H9 (cell line): ENCODE measurements around the gene FOXM1. TPM values are rescaled to one million over a fixed set of nuclear protein-coding genes. Genes with fewer than 3 reads are reported as not detected.

Experiments used
- DNase-seq: peaks from one replicate; pipeline ENCODE4 v3.0.0-alpha.2; 2017
- H2AFZ ChIP-seq: one replicate; pipeline ENCODE4 v1.6.1; 2013; ENCODE audit warnings: mild to moderate bottlenecking, low read length, control low read depth, moderate library complexity
- H2AK5ac ChIP-seq: 2 replicates; pipeline ENCODE4 v1.6.1; 2013; ENCODE audit warnings: low read length, control low read depth, mixed read lengths; ENCODE audit not compliant: insufficient read length
- H2BK120ac ChIP-seq: one replicate; pipeline ENCODE4 v1.6.1; 2013; ENCODE audit warnings: low read depth, mild to moderate bottlenecking, low read length, control low read depth, inconsistent platforms; ENCODE audit not compliant: poor library complexity, severe bottlenecking
- H2BK12ac ChIP-seq: 2 replicates; pipeline ENCODE4 v1.6.1; 2013; ENCODE audit warnings: low read length, control low read depth, mixed read lengths, low read depth; ENCODE audit not compliant: insufficient read length
- H2BK15ac ChIP-seq: 2 replicates; pipeline ENCODE4 v1.6.1; 2013; ENCODE audit warnings: low read depth, low read length, control low read depth
- H2BK20ac ChIP-seq: one replicate; pipeline ENCODE4 v1.6.1; 2013; ENCODE audit warnings: low read depth, mild to moderate bottlenecking, low read length, control low read depth, inconsistent platforms; ENCODE audit not compliant: poor library complexity, severe bottlenecking
- H2BK5ac ChIP-seq: 2 replicates; pipeline ENCODE4 v1.6.1; 2013; ENCODE audit warnings: low read length, control low read depth, mixed read lengths; ENCODE audit not compliant: insufficient read length
- H3K14ac ChIP-seq: 2 replicates; pipeline ENCODE4 v1.6.1; 2013; ENCODE audit warnings: low read length, control low read depth; ENCODE audit not compliant: insufficient read depth
- H3K18ac ChIP-seq: 2 replicates; pipeline ENCODE4 v1.6.1; 2013; ENCODE audit warnings: low read depth, mild to moderate bottlenecking, mixed read lengths, low read length, control low read depth; ENCODE audit not compliant: insufficient read length
- H3K23ac ChIP-seq: 2 replicates; pipeline ENCODE4 v1.6.1; 2013; ENCODE audit warnings: low read length, control low read depth, mixed read lengths, low read depth; ENCODE audit not compliant: insufficient read length
- H3K23me2 ChIP-seq: 2 replicates; pipeline ENCODE4 v1.6.1; 2013; ENCODE audit warnings: low read depth, mild to moderate bottlenecking, mixed read lengths, low read length, control low read depth; ENCODE audit not compliant: insufficient read length, poor library complexity, severe bottlenecking
- H3K27ac ChIP-seq: 2 replicates; pipeline ENCODE4 v1.5.1; 2013; ENCODE audit warnings: low read length, control low read depth, mixed read lengths, low read depth; ENCODE audit not compliant: insufficient read length
- H3K27me3 ChIP-seq: 2 replicates; pipeline ENCODE4 v1.6.1; 2013; ENCODE audit warnings: low read length, control low read depth, inconsistent platforms; ENCODE audit not compliant: insufficient read depth
- H3K4ac ChIP-seq: 2 replicates; pipeline ENCODE4 v1.6.1; 2013; ENCODE audit warnings: low read depth, mild to moderate bottlenecking, control low read depth, inconsistent platforms, low read length, moderate library complexity
- H3K4me1 ChIP-seq: 2 replicates; pipeline ENCODE4 v1.6.1; 2013; ENCODE audit warnings: low read length, control low read depth, inconsistent platforms; ENCODE audit not compliant: insufficient read depth
- H3K4me2 ChIP-seq: 2 replicates; pipeline ENCODE4 v1.6.1; 2013; ENCODE audit warnings: low read length, control low read depth, mixed read lengths; ENCODE audit not compliant: insufficient read length, insufficient read depth
- H3K56ac ChIP-seq: 2 replicates; pipeline ENCODE4 v1.6.1; 2013; ENCODE audit warnings: low read depth, mild to moderate bottlenecking, mixed read lengths, low read length, control low read depth; ENCODE audit not compliant: insufficient read length
- H3K79me1 ChIP-seq: 2 replicates; pipeline ENCODE4 v1.6.1; 2013; ENCODE audit warnings: low read depth, mild to moderate bottlenecking, moderate library complexity, low read length, control low read depth, inconsistent platforms; ENCODE audit not compliant: insufficient read depth, poor library complexity, severe bottlenecking
- H3K79me2 ChIP-seq: 2 replicates; pipeline ENCODE4 v1.6.1; 2013; ENCODE audit warnings: low read length, control low read depth, inconsistent platforms; ENCODE audit not compliant: insufficient read depth
- H3K9ac ChIP-seq: 2 replicates; pipeline ENCODE4 v1.6.1; 2013; ENCODE audit warnings: low read length, control low read depth, mixed read lengths; ENCODE audit not compliant: insufficient read length; ENCODE audit errors: extremely low read depth
- H3K9me3 ChIP-seq: one replicate; pipeline ENCODE4 v1.6.1; 2013; ENCODE audit warnings: low read depth, low read length, inconsistent platforms; ENCODE audit not compliant: control insufficient read depth
- H3T11ph ChIP-seq: one replicate; pipeline ENCODE4 v1.6.1; 2013; ENCODE audit warnings: mild to moderate bottlenecking, low read length, control low read depth, inconsistent platforms
- H4K20me1 ChIP-seq: one replicate; pipeline ENCODE4 v1.6.1; 2013; ENCODE audit not compliant: control insufficient read depth, insufficient read length, insufficient read depth
- H4K5ac ChIP-seq: 2 replicates; pipeline ENCODE4 v1.6.1; 2013; ENCODE audit warnings: low read depth, mild to moderate bottlenecking, mixed read lengths, low read length, control low read depth; ENCODE audit not compliant: insufficient read length
- H4K8ac ChIP-seq: replicated peaks from 2 replicates; pipeline ENCODE4 v1.6.1; 2013; ENCODE audit warnings: low read length, control low read depth, mixed read lengths, low read depth; ENCODE audit not compliant: insufficient read length
- H4K91ac ChIP-seq: 2 replicates; pipeline ENCODE4 v1.6.1; 2013; ENCODE audit warnings: low read depth, mild to moderate bottlenecking, moderate library complexity, mixed read lengths, low read length, control low read depth; ENCODE audit not compliant: insufficient read length
- H3K27ac Mint-ChIP-seq, 3 experiments: 2 replicates in 2 of 3; 3 replicates in 1 of 3; pipeline ENCODE4 v1.8.0; 2020 to 2021; ENCODE audit warnings: mixed read lengths in 3 of 3, mild to moderate bottlenecking in 1 of 3, moderate library complexity in 1 of 3
- H3K27me3 Mint-ChIP-seq: 2 replicates; pipeline ENCODE4 v1.8.0; 2021; ENCODE audit warnings: low read depth, mild to moderate bottlenecking, moderate library complexity, mixed read lengths
- H3K36me3 Mint-ChIP-seq, 3 experiments: 2 replicates in 2 of 3; 3 replicates in 1 of 3; pipeline ENCODE4 v1.8.0; 2020 to 2021; ENCODE audit warnings: low read depth in 3 of 3, mixed read lengths in 3 of 3; ENCODE audit not compliant: insufficient read depth in 1 of 3
- H3K4me1 Mint-ChIP-seq, 2 experiments: 2 replicates each; pipeline ENCODE4 v1.8.0; 2020; ENCODE audit warnings: mixed read lengths in 2 of 2
- H3K4me3 Mint-ChIP-seq, 2 experiments: 2 replicates in 1 of 2; 3 replicates in 1 of 2; pipeline ENCODE4 v1.8.0; 2020 to 2021; ENCODE audit warnings: mild to moderate bottlenecking in 2 of 2, mixed read lengths in 2 of 2, moderate library complexity in 1 of 2
- H3K9me3 Mint-ChIP-seq, 2 experiments: 2 replicates in 1 of 2; 3 replicates in 1 of 2; pipeline ENCODE4 v1.8.0; 2020; ENCODE audit warnings: mild to moderate bottlenecking in 2 of 2, mixed read lengths in 2 of 2, moderate library complexity in 1 of 2
- WGBS: extraction: QIAGEN DNeasy Blood & Tissue Kit; methylation state at CpG from one replicate; pipeline ENCODE4 v1.1.7; 2013; ENCODE audit warnings: missing lambda C conversion rate, low lambda C conversion rate, mixed read lengths; ENCODE audit not compliant: insufficient read length; ENCODE audit errors: extremely low coverage; 5-methylcytosine and 5-hydroxymethylcytosine counted together
- total RNA-seq: library from RNA; stranded (reverse); gene quantifications from 2 replicates; pipeline ENCODE4 v1.2.1, GENCODE V29; 2021
- TF ChIP-seq, protein P1 (sequence below): fragments of 200-600 bp; sonication (generic); conservative IDR thresholded peaks from 3 replicates; pipeline ENCODE4 v1.8.0; 2021; ENCODE audit warnings: antibody characterized with exemption, mild to moderate bottlenecking

Gene FOXM1
- total RNA-seq, 1 experiment from 2014 or later = 109 TPM

DNA sequence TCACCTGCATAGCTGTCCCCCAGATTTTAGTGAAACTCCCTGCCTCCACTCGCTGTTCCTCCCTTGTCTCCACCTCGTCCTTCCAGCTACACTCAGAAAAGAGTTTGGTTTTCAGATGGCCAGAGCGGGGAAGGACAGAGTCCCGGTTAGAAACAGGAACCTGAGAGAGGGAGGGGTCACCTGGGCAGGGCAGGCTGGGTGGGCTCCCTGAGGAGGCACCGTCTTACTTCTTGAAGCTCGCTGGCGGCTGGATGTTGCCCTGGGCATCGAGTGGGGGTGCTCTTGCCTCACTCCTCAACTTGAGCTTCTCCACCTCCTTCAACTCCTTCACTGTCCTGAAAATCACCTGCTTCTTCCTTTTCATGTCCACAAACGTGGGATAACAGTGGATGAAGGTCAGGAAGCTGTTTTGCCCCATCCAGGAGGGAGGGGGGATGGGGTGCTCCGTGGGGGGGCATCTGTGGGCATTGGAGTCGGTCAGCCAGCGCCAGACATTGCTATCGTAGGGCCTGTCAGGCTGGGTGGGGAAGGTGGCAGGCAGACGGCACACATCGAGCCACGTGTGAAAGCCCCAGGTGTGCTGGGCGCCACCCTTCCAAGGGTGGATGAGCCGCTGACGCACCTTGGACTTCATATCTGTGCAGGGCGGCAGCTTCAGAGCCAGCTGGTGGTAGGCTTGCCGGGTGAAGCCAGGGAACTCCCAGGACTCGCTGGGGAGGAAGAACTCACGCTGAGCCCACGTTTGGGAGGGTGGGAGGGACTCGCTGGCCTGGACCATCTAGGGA is 22.1 kb downstream of the FOXM1 start:
- H3K36me3 Mint-ChIP-seq = peaks cover 15 to 17% (median 16%) of the 10 kb centered on the region in 3 experiments
- no peak overlapping the region for H2AFZ ChIP-seq
- H2BK5ac ChIP-seq = no peak overlapping the region
- H3K4me1 Mint-ChIP-seq = peaks cover 14 to 42% of the 10 kb centered on the region in 2 experiments
- no peak overlapping the region for H2AK5ac ChIP-seq
- no peak overlapping the region for H2BK15ac ChIP-seq
- no peak overlapping the region for H3K23ac ChIP-seq
- no peaks in the 10 kb centered on the region for H3K27me3 ChIP-seq
- H3K4ac ChIP-seq = no peak overlapping the region
- H3K79me2 ChIP-seq = no peaks in the 10 kb centered on the region
- H3K27me3 Mint-ChIP-seq = peaks cover 4% of the 10 kb centered on the region
- H3K23me2 ChIP-seq = no peaks in the 10 kb centered on the region
- TF ChIP-seq, protein P1, sequence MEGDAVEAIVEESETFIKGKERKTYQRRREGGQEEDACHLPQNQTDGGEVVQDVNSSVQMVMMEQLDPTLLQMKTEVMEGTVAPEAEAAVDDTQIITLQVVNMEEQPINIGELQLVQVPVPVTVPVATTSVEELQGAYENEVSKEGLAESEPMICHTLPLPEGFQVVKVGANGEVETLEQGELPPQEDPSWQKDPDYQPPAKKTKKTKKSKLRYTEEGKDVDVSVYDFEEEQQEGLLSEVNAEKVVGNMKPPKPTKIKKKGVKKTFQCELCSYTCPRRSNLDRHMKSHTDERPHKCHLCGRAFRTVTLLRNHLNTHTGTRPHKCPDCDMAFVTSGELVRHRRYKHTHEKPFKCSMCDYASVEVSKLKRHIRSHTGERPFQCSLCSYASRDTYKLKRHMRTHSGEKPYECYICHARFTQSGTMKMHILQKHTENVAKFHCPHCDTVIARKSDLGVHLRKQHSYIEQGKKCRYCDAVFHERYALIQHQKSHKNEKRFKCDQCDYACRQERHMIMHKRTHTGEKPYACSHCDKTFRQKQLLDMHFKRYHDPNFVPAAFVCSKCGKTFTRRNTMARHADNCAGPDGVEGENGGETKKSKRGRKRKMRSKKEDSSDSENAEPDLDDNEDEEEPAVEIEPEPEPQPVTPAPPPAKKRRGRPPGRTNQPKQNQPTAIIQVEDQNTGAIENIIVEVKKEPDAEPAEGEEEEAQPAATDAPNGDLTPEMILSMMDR = no peak
- no peak overlapping the region for H2BK20ac ChIP-seq
- H2BK120ac ChIP-seq = no peak overlapping the region
- H3K9me3 Mint-ChIP-seq = no peaks in the 10 kb centered on the region
- no peak overlapping the region for H3T11ph ChIP-seq
- H3K56ac ChIP-seq = no peak overlapping the region
- no peaks in the 10 kb centered on the region for H3K4me1 ChIP-seq
- no peaks in the 10 kb centered on the region for H3K9me3 ChIP-seq
- H4K5ac ChIP-seq = no peak overlapping the region
- no CpG with 5 or more reads among the region's 25 CpGs for WGBS
- H3K14ac ChIP-seq = no peak overlapping the region
- H3K18ac ChIP-seq = no peak overlapping the region
- H3K9ac ChIP-seq = no peak overlapping the region
- no peaks in the 10 kb centered on the region for H4K20me1 ChIP-seq
- H3K27ac Mint-ChIP-seq = no peak overlapping the region
- no peak overlapping the region for H4K8ac ChIP-seq
- no peak overlapping the region for H4K91ac ChIP-seq
- no peaks in the 10 kb centered on the region for H3K79me1 ChIP-seq
- no peak overlapping the region for H2BK12ac ChIP-seq
- no peak overlapping the region for H3K4me3 Mint-ChIP-seq
- H3K4me2 ChIP-seq = no peak overlapping the region
- no peak for DNase-seq
- no peak overlapping the region for H3K27ac ChIP-seq
